Sigmoid colon (tissue), 4 donors: Measurements from ENCODE around the gene COLQ.
"Not testable (repeated sequence)": the region's sequence is repeated elsewhere in the genome, so short reads cannot be mapped to it uniquely, and the experiment has no call there.

ENCODE experiments used
- POLR2A ChIP-seq, 2 donors: fragments of 450-650 bp; IDR thresholded peaks; one replicate each; pipeline ENCODE4 v1.6.1; 2016; ENCODE audit warnings: antibody characterized with exemption in 2 of 2, mild to moderate bottlenecking in 2 of 2, moderate library complexity in 2 of 2
- POLR2AphosphoS5 ChIP-seq, 4 donors: sonication (generic); formaldehyde crosslinking; IDR thresholded peaks; one replicate each; pipeline ENCODE4 v1.6.1; 2017; ENCODE audit warnings: antibody characterized with exemption in 4 of 4
- TF ChIP-seq, protein P1 (sequence below), 4 experiments: fragments of 450-650 bp in 3 of 4; fragments of 200-600 bp in 1 of 4; IDR thresholded peaks; one replicate each; pipeline ENCODE4 v1.5.1; 2016 to 2019; ENCODE audit warnings: antibody characterized with exemption in 4 of 4, mild to moderate bottlenecking in 3 of 4, moderate library complexity in 2 of 4

DNA sequence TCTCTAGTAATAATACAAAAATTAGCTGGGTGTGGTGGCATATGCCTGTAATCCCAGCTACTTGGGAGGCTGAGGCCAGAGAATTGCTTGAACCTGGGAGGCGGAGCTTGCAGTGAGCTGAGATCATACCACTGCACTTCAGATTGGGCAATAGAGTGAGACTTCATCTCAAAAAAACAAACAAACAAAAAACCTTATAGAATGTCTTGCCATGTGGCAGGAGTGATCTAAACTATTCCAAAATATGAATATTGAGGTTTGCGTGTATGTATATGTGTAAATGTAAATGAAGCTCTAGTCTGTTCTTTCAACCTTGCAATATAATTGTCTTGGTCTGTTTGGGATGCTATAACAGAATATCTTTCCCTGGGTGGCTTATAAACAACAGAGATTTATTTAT, 11.1 kb upstream of the COLQ start:
- TF ChIP-seq, protein P1, sequence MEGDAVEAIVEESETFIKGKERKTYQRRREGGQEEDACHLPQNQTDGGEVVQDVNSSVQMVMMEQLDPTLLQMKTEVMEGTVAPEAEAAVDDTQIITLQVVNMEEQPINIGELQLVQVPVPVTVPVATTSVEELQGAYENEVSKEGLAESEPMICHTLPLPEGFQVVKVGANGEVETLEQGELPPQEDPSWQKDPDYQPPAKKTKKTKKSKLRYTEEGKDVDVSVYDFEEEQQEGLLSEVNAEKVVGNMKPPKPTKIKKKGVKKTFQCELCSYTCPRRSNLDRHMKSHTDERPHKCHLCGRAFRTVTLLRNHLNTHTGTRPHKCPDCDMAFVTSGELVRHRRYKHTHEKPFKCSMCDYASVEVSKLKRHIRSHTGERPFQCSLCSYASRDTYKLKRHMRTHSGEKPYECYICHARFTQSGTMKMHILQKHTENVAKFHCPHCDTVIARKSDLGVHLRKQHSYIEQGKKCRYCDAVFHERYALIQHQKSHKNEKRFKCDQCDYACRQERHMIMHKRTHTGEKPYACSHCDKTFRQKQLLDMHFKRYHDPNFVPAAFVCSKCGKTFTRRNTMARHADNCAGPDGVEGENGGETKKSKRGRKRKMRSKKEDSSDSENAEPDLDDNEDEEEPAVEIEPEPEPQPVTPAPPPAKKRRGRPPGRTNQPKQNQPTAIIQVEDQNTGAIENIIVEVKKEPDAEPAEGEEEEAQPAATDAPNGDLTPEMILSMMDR (IDR thresholded peaks at IDR 0.05) = not testable (repeated sequence)
- not testable (repeated sequence) for TF ChIP-seq POLR2A, POLR2AphosphoS5 (IDR thresholded peaks at IDR 0.05)
